ENCODE measurements around the gene CFAP20. TPM values are rescaled to one million over a fixed set of nuclear protein-coding genes. Genes with fewer than 3 reads are reported as not detected.

Gene CFAP20
- polyA plus RNA-seq, 3 donors: 17.3 to 24.0 (median 18.8) TPM

DNA sequence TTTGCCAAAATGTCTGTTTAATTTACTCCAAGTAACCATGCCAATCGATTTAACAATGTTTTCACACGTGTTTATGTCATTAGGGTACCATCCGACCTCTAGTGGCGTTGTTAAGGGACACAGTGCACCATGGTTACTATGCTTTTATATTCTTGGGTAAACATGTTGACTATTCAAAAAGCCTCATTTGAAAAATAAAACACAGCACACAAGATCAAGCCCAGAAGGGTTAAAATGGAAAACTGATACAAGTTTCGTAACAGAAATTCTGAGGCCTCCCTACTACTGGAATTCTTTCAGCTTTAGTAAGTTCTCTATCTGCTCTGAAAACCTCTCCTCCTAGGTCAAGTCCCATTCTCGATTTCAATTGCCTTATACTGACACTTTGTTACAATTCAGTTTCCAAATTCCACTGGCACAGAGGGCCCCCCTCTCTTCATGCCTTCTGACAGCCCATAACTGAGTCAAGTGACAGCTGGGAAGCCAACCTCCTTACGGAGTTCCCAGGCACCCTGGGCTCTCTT, 2.1 kb downstream of the CFAP20 start:
- H3K27me3 ChIP-seq (ENCODE audit: control insufficient read depth in 2 of 2, insufficient read depth in 2 of 2, low read length in 2 of 2): no peaks in the 10 kb centered on the region
- intact Hi-C loops (cut with micrococcal nuclease): loop anchor here (10.0 kb wide), 2 partner anchors 112 to 392 kb away; partner anchors contain the start of gene KATNB1 (in 1 of the 2)
- H2AFZ ChIP-seq (ENCODE audit: insufficient read depth, low read depth, low read length, poor library complexity, severe bottlenecking): no peak overlapping the region
- peaks cover 35% of the 10 kb centered on the region for H3K4me1 Mint-ChIP-seq
- H3K4me1 ChIP-seq (ENCODE audit: control insufficient read depth in 1 of 2, insufficient read depth in 2 of 2, low read length in 2 of 2): peaks cover 21 to 30% of the 10 kb centered on the region in 2 donors
- H3K79me2 ChIP-seq (ENCODE audit: insufficient read depth, low read length): peaks cover 69% of the 10 kb centered on the region
- peak overlapping the region; percentile 37 to 46 for H3K4me3 Mint-ChIP-seq
- no peaks in the 10 kb centered on the region for H3K9me3 ChIP-seq (replicated peaks in 1 of 2; ENCODE audit: control insufficient read depth in 1 of 2, insufficient read depth in 1 of 2, low read length in 2 of 2)
- H3K9me3 Mint-ChIP-seq: peaks cover 0 to under 1% (median 0%) of the 10 kb centered on the region in 7 donors
- 48% methylated on average over 2 of the region's 7 CpGs for WGBS (ENCODE audit: insufficient coverage)
- H3K36me3 Mint-ChIP-seq: peaks cover 0 to 3% of the 10 kb centered on the region in 2 donors
- H3K27ac ChIP-seq (ENCODE audit: low read depth in 1 of 2, low read length in 2 of 2): peak overlapping the region in 1 of 2 donors; percentile 15
- peaks cover 43% of the 10 kb centered on the region for H4K20me1 ChIP-seq (ENCODE audit: insufficient read depth, low read length)
- no peaks in the 10 kb centered on the region for H3K36me3 ChIP-seq (replicated peaks in 1 of 2; ENCODE audit: control insufficient read depth in 1 of 2, insufficient read depth in 2 of 2, low read length in 2 of 2)
- H3K9ac ChIP-seq (ENCODE audit: insufficient read depth, low read length, poor library complexity, severe bottlenecking): no peak overlapping the region
- TF ChIP-seq, protein P1, sequence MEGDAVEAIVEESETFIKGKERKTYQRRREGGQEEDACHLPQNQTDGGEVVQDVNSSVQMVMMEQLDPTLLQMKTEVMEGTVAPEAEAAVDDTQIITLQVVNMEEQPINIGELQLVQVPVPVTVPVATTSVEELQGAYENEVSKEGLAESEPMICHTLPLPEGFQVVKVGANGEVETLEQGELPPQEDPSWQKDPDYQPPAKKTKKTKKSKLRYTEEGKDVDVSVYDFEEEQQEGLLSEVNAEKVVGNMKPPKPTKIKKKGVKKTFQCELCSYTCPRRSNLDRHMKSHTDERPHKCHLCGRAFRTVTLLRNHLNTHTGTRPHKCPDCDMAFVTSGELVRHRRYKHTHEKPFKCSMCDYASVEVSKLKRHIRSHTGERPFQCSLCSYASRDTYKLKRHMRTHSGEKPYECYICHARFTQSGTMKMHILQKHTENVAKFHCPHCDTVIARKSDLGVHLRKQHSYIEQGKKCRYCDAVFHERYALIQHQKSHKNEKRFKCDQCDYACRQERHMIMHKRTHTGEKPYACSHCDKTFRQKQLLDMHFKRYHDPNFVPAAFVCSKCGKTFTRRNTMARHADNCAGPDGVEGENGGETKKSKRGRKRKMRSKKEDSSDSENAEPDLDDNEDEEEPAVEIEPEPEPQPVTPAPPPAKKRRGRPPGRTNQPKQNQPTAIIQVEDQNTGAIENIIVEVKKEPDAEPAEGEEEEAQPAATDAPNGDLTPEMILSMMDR (IDR thresholded peaks at IDR 0.05): peak; percentile 21
- H3K4me2 ChIP-seq (replicated peaks; ENCODE audit: extremely low read depth, low read length, poor library complexity, severe bottlenecking): peak overlapping the region; percentile 94
- DNase-seq: peak; percentile 22 to 43 (median 35)
- H3K4me3 ChIP-seq (replicated peaks in 1 of 3; ENCODE audit: low read depth in 2 of 3, low read length in 3 of 3): peak overlapping the region in 1 of 3 experiments; percentile 98
- H3K27me3 Mint-ChIP-seq (ENCODE audit: low read depth in 3 of 3): no peaks in the 10 kb centered on the region
- H3K27ac Mint-ChIP-seq: peak overlapping the region; percentile 31 to 93 (median 74)

DNA sequence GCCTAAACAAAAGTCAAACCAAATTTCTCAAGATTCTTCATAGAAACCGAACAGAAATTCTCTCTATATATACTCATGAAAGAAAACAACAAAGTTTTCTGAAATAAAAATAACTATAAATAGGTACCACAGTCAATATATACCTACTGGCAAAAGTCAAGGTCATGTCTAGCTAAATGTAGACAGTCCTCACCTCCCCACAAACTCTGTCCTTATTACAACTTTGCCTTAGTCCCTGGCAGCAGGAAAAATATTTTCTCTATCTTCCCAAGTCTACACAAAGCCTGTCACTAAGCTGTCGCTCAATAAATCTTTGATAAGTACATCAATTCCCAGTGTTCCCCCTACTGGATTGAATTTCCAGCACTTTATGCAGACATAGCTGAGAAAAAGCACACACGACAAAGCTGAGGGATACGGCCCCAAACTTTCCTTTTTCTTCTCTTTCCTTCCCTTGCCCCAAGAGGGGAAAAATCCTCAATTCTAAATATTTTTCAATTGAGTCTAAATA, 2.7 kb downstream of the CFAP20 start:
- Mint-ChIP-seq H3K4me3 (no peak overlapping the region), H3K4me1 (peaks cover 39% of the 10 kb centered on the region), H3K36me3 (peaks cover 0 to 3% of the 10 kb centered on the region in 2 donors), H3K27ac (peak overlapping the region; percentile 18 to 90 (median 61)), H3K9me3 (no peaks in the 10 kb centered on the region), H3K27me3 (ENCODE audit: low read depth in 3 of 3) (no peaks in the 10 kb centered on the region)
- no peak overlapping the region for H3K27ac ChIP-seq (ENCODE audit: low read depth in 1 of 2, low read length in 2 of 2)
- H3K36me3 ChIP-seq (replicated peaks in 1 of 2; ENCODE audit: control insufficient read depth in 1 of 2, insufficient read depth in 2 of 2, low read length in 2 of 2): no peaks in the 10 kb centered on the region
- intact Hi-C loops (cut with micrococcal nuclease): loop anchor here (10.0 kb wide), 2 partner anchors 112 to 392 kb away; partner anchors contain the start of gene KATNB1 (in 1 of the 2)
- no peaks in the 10 kb centered on the region for H3K27me3 ChIP-seq (ENCODE audit: control insufficient read depth in 2 of 2, insufficient read depth in 2 of 2, low read length in 2 of 2)
- no peaks in the 10 kb centered on the region for H3K9me3 ChIP-seq (replicated peaks in 1 of 2; ENCODE audit: control insufficient read depth in 1 of 2, insufficient read depth in 1 of 2, low read length in 2 of 2)
- peaks cover 49% of the 10 kb centered on the region for H4K20me1 ChIP-seq (ENCODE audit: insufficient read depth, low read length)
- TF ChIP-seq, protein P1 (IDR thresholded peaks at IDR 0.05): no peak
- WGBS (ENCODE audit: insufficient coverage): 91% methylated on average over 1 of the region's 4 CpGs
- H3K4me1 ChIP-seq (ENCODE audit: control insufficient read depth in 1 of 2, insufficient read depth in 2 of 2, low read length in 2 of 2): peaks cover 21 to 30% of the 10 kb centered on the region in 2 donors
- H2AFZ ChIP-seq (ENCODE audit: insufficient read depth, low read depth, low read length, poor library complexity, severe bottlenecking): no peak overlapping the region
- no peak overlapping the region for H3K4me3 ChIP-seq (replicated peaks in 1 of 3; ENCODE audit: low read depth in 2 of 3, low read length in 3 of 3)
- no peak for DNase-seq
- H3K9ac ChIP-seq (ENCODE audit: insufficient read depth, low read length, poor library complexity, severe bottlenecking): no peak overlapping the region
- no peak overlapping the region for H3K4me2 ChIP-seq (replicated peaks; ENCODE audit: extremely low read depth, low read length, poor library complexity, severe bottlenecking)
- H3K79me2 ChIP-seq (ENCODE audit: insufficient read depth, low read length): peaks cover 75% of the 10 kb centered on the region

Data from CD14-positive monocyte (primary cell).